Gastrocnemius medialis (tissue), 4 donors: Measurements from ENCODE around the gene TFPI. TPM values are rescaled to one million over a fixed set of nuclear protein-coding genes. Genes with fewer than 3 reads are reported as not detected.

Experiments used
- ATAC-seq, 2 donors: fragments of 150-250 bp; one replicate each; pipeline ENCODE4 v1.9.1; 2016
- DNase-seq, 2 donors: peaks; one replicate each; pipeline ENCODE4 v3.0.0-alpha.2; 2019
- H3K27ac ChIP-seq, 4 donors: fragments of 200-600 bp; sonication (generic); 1 replicate in 1 of 4; 2 replicates in 3 of 4; pipeline ENCODE4 v1.5.1; 2016 to 2018; ENCODE audit warnings: mild to moderate bottlenecking in 2 of 4, moderate library complexity in 1 of 4
- H3K27me3 ChIP-seq, 3 donors: fragments of 200-600 bp; sonication (generic) in 2 of 3; 1 replicate in 1 of 3; 2 replicates in 2 of 3; pipeline versions ENCODE4 v1.5.1 to v1.6.0; 2016 to 2019; ENCODE audit warnings: mild to moderate bottlenecking in 1 of 3, moderate library complexity in 1 of 3
- H3K36me3 ChIP-seq, 2 donors: fragments of 200-600 bp; sonication (generic) in 1 of 2; one replicate each; pipeline ENCODE4 v1.5.1; 2017 to 2018
- H3K4me1 ChIP-seq, 2 donors: fragments of 200-600 bp; sonication (generic) in 1 of 2; one replicate each; pipeline ENCODE4 v1.5.1; 2016 to 2017; ENCODE audit warnings: mild to moderate bottlenecking in 2 of 2
- H3K4me3 ChIP-seq, 4 donors: fragments of 200-600 bp; sonication (generic) in 3 of 4; 1 replicate in 1 of 4; 2 replicates in 3 of 4; pipeline ENCODE4 v1.5.1; 2016 to 2019; ENCODE audit warnings: mild to moderate bottlenecking in 2 of 4
- H3K9me3 ChIP-seq, 3 donors: fragments of 200-600 bp; sonication (generic) in 2 of 3; 1 replicate in 1 of 3; 2 replicates in 2 of 3; pipeline ENCODE4 v1.5.1; 2016 to 2019
- CTCF ChIP-seq, 5 experiments: fragments of 450-650 bp in 3 of 5; fragments of 200-600 bp in 2 of 5; sonication (generic) in 2 of 5; IDR thresholded peaks in 4 of 5; conservative IDR thresholded peaks in 1 of 5; 1 replicate in 4 of 5; 2 replicates in 1 of 5; pipeline ENCODE4 v1.5.1; 2016 to 2019; ENCODE audit warnings: antibody characterized with exemption in 5 of 5, mild to moderate bottlenecking in 3 of 5, moderate library complexity in 3 of 5
- POLR2A ChIP-seq, 2 donors: fragments of 450-650 bp; IDR thresholded peaks; one replicate each; pipeline ENCODE4 v1.6.1; 2017; ENCODE audit warnings: antibody characterized with exemption in 2 of 2, mild to moderate bottlenecking in 2 of 2, moderate library complexity in 2 of 2
- in situ Hi-C, 4 donors: fragments of 200-750 bp; cut with MboI; loops; one replicate each; pipeline versions ENCODE4 v1.15.0 to v1.8.0; 2017; ENCODE audit warnings: low sequenced_read_pairs in 4 of 4
- intact Hi-C: fragments of 100-400 bp; cut with DNase I; formaldehyde crosslinking; loops from one replicate; pipeline ENCODE4 v1.15.1; 2023; ENCODE audit warnings: low total_unique reads
- total RNA-seq, 4 donors: library from RNA; depleted of rRNA; stranded (reverse); fragments of >200 nt; gene quantifications; one replicate each; pipeline versions ENCODE4 v1.1.0 to v1.2.3, GENCODE V29; 2016

Gene TFPI
- total RNA-seq, 4 donors from 2014 or later: 30.7 to 91.5 (median 54.7) TPM

- intact Hi-C loops (no loop called here), in situ Hi-C loops (loop anchor here in 1 of 4 donors (25.0 kb wide), 1 partner anchor 1438 kb away; no protein-coding TSS in a partner anchor)
- no peak for TF ChIP-seq CTCF (IDR thresholded peaks at IDR 0.05 in 4 of 5, conservative IDR thresholded peaks at IDR 0.05 in 1 of 5)
- Histone ChIP-seq H3K9me3 (no peaks in the 10 kb centered on the region), H3K36me3 (no peaks in the 10 kb centered on the region), H3K4me1 (peaks cover 5 to 25% of the 10 kb centered on the region in 2 donors), H3K27me3 (no peaks in the 10 kb centered on the region), H3K27ac (peak overlapping the region; percentile 71 to 85 (median 78)), H3K4me3 (peak overlapping the region in 3 of 4 donors; percentile 4 to 73 (median 51))
- DNase-seq: no peak
- ATAC-seq: no peak
Observed at GRCh38 chr2:187549193-187549592, 5.0 kb downstream of the TFPI start.

GRCh38 chr2:187548656-187549055 is 5.6 kb downstream of the TFPI start:
- no peak for DNase-seq
- Histone ChIP-seq H3K27ac (peak overlapping the region; percentile 71 to 85 (median 78)), H3K9me3 (no peaks in the 10 kb centered on the region), H3K27me3 (no peaks in the 10 kb centered on the region), H3K4me1 (peaks cover 5 to 29% of the 10 kb centered on the region in 2 donors), H3K4me3 (peak overlapping the region in 2 of 4 donors; percentile 51 to 73), H3K36me3 (no peaks in the 10 kb centered on the region)
- TF ChIP-seq CTCF (IDR thresholded peaks at IDR 0.05 in 4 of 5, conservative IDR thresholded peaks at IDR 0.05 in 1 of 5): no peak
- TF ChIP-seq POLR2A (IDR thresholded peaks at IDR 0.05): no peak
- ATAC-seq: no peak
- intact Hi-C loops (no loop called here), in situ Hi-C loops (loop anchor here in 1 of 4 donors (25.0 kb wide), 1 partner anchor 1439 kb away; no protein-coding TSS in a partner anchor)

- H3K27me3 ChIP-seq: no peaks in the 10 kb centered on the region
- DNase-seq (peak; percentile 74 to 81), ATAC-seq (peak; percentile 94 to 99)
- in situ Hi-C loops: loop anchor here in 1 of 4 donors (25.0 kb wide), 1 partner anchor 1440 kb away; no protein-coding TSS in a partner anchor
- no peak overlapping the region for H3K4me3 ChIP-seq
- H3K36me3 ChIP-seq: no peaks in the 10 kb centered on the region
- peaks cover 8 to 32% of the 10 kb centered on the region in 2 donors for H3K4me1 ChIP-seq
- H3K27ac ChIP-seq: peak overlapping the region; percentile 71 to 85 (median 78)
- H3K9me3 ChIP-seq: no peaks in the 10 kb centered on the region
- TF ChIP-seq POLR2A (IDR thresholded peaks at IDR 0.05): peak; percentile 26 to 52
- no peak for TF ChIP-seq CTCF (IDR thresholded peaks at IDR 0.05 in 4 of 5, conservative IDR thresholded peaks at IDR 0.05 in 1 of 5)
- intact Hi-C loops: no loop called here
Observed at GRCh38 chr2:187547353-187547979, 6.8 kb downstream of the TFPI start.

DNA sequence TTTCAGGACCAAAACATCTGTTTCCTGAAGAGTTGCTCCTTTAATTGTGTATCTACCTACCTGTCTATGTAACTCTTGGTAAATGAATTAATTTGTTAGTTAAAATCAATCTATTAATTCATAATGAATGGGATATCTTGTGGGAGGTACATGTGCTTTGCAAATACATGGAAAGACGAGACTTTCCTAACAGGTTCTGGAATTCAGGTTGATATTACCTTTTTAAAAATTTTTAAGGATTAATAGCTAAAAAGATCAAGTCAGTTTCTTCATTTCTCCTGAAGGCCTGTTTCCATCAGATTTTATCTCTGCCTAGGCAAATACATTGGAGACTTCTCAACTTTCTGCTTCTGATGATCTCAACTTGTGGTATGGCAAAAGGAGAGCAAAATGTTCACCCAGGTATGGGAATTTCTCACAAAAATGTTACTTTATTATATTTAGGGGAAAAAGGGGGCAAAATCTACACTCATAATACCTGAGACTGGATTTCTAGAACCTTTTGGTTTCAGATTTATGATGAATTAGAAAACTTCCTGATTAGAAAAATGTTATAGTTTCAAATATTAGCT is 7.4 kb downstream of the TFPI start:
- Histone ChIP-seq H3K4me3 (no peak overlapping the region), H3K27ac (peak overlapping the region; percentile 71 to 85 (median 78)), H3K27me3 (no peaks in the 10 kb centered on the region), H3K36me3 (no peaks in the 10 kb centered on the region), H3K9me3 (no peaks in the 10 kb centered on the region), H3K4me1 (peaks cover 14 to 32% of the 10 kb centered on the region in 2 donors)
- TF ChIP-seq CTCF (IDR thresholded peaks at IDR 0.05 in 4 of 5, conservative IDR thresholded peaks at IDR 0.05 in 1 of 5) (no peak), POLR2A (IDR thresholded peaks at IDR 0.05) (no peak)
- intact Hi-C loops (no loop called here), in situ Hi-C loops (loop anchor here in 1 of 4 donors (25.0 kb wide), 1 partner anchor 1440 kb away; no protein-coding TSS in a partner anchor)
- DNase-seq: no peak
- no peak for ATAC-seq
